GM21526 (cell line): Measurements from ENCODE around the gene DNAI2.

Experiments used
- ATAC-seq: cut with Tn5 transposase; IDR thresholded peaks from one replicate; pipeline ENCODE4 v1.9.1; 2021; ENCODE audit warnings: moderate library complexity; ENCODE audit not compliant: unreplicated experiment, low FRiP score

The DNAI2 gene

GRCh38 chr17:74334393-74335039 lies 60.5 kb downstream of the DNAI2 start:
- no peak for ATAC-seq

- no peak for ATAC-seq
Observed at GRCh38 chr17:74335529-74336062, 61.6 kb downstream of the DNAI2 start.

GRCh38 chr17:74336307-74336706 lies 62.3 kb downstream of the DNAI2 start:
- ATAC-seq = no peak

GRCh38 chr17:74337834-74338500 lies 63.9 kb downstream of the DNAI2 start:
- no peak for ATAC-seq

GRCh38 chr17:74339537-74340195 lies 65.6 kb downstream of the DNAI2 start:
- no peak for ATAC-seq

GRCh38 chr17:74340470-74341023 lies 66.5 kb downstream of the DNAI2 start:
- ATAC-seq = no peak

GRCh38 chr17:74342224-74342623 lies 68.2 kb downstream of the DNAI2 start:
- ATAC-seq = no peak

GRCh38 chr17:74343121-74343520 lies 69.1 kb downstream of the DNAI2 start:
- no peak for ATAC-seq

- no peak for ATAC-seq
Observed at GRCh38 chr17:74343526-74344284, 69.7 kb downstream of the DNAI2 start.

GRCh38 chr17:74344658-74345057 lies 70.6 kb downstream of the DNAI2 start:
- ATAC-seq = no peak

- ATAC-seq = no peak
Observed at GRCh38 chr17:74345433-74346241, 71.6 kb downstream of the DNAI2 start.

- ATAC-seq = no peak
Observed at GRCh38 chr17:74347646-74348045, 73.6 kb downstream of the DNAI2 start.

GRCh38 chr17:74349120-74349519 lies 75.1 kb downstream of the DNAI2 start:
- no peak for ATAC-seq

- ATAC-seq = no peak
Observed at GRCh38 chr17:74350486-74350885, 76.5 kb downstream of the DNAI2 start.

- no peak for ATAC-seq
Observed at GRCh38 chr17:74351552-74352210, 77.6 kb downstream of the DNAI2 start.

- ATAC-seq = no peak
Observed at GRCh38 chr17:74353446-74354060, 79.5 kb downstream of the DNAI2 start.

GRCh38 chr17:74354123-74354522 lies 80.1 kb downstream of the DNAI2 start:
- no peak for ATAC-seq

GRCh38 chr17:74354561-74354960 lies 80.5 kb downstream of the DNAI2 start:
- ATAC-seq = no peak

- ATAC-seq = no peak
Observed at GRCh38 chr17:74355065-74355464, 81.0 kb downstream of the DNAI2 start.
